ENCODE results near the gene BABAM2. TPM values are rescaled to one million over a fixed set of nuclear protein-coding genes. Genes with fewer than 3 reads are reported as not detected.

The BABAM2 gene
- total RNA-seq, 1 donor from 2014 or later, result 28.5 TPM

- DNase-seq (ENCODE audit: low read depth) (peak; percentile 69), FAIRE-seq (no peak)
- H3K27ac Mint-ChIP-seq (ENCODE audit: unreplicated experiment), result peak overlapping the region; percentile 90
- no peaks in the 10 kb centered on the region for H3K9me3 Mint-ChIP-seq (ENCODE audit: unreplicated experiment)
- no peaks in the 10 kb centered on the region for H3K79me2 ChIP-seq (ENCODE audit: insufficient read depth, low read length)
- no peaks in the 10 kb centered on the region for H4K20me1 ChIP-seq (ENCODE audit: insufficient read depth, low read length)
- peak overlapping the region; percentile 20 for H3K27ac ChIP-seq (ENCODE audit: low read depth, low read length)
- no peak overlapping the region for H3K4me3 Mint-ChIP-seq (ENCODE audit: unreplicated experiment)
- H3K9ac ChIP-seq (ENCODE audit: low read length), result no peak overlapping the region
- H3K4me1 ChIP-seq (ENCODE audit: insufficient read depth, low read length), result peaks cover 23% of the 10 kb centered on the region
- peaks cover 45% of the 10 kb centered on the region for H3K4me1 Mint-ChIP-seq (ENCODE audit: low read depth, unreplicated experiment)
- H3K27me3 ChIP-seq (ENCODE audit: insufficient read depth, low read length), result no peaks in the 10 kb centered on the region
- H3K4me2 ChIP-seq (ENCODE audit: low read length), result peak overlapping the region; percentile 46
- H2AFZ ChIP-seq (ENCODE audit: low read depth, low read length), result no peak overlapping the region
- no peaks in the 10 kb centered on the region for H3K9me3 ChIP-seq (ENCODE audit: insufficient read depth, low read depth, low read length)
- H3K4me3 ChIP-seq (ENCODE audit: insufficient read depth, low read depth, low read length), result no peak overlapping the region
- no peaks in the 10 kb centered on the region for H3K36me3 ChIP-seq (ENCODE audit: insufficient read depth, low read length)
- no peaks in the 10 kb centered on the region for H3K36me3 Mint-ChIP-seq (ENCODE audit: low read depth, unreplicated experiment)
- TF ChIP-seq EZH2 (IDR thresholded peaks at IDR 0.05; ENCODE audit: insufficient read depth, low read length) (no peak), CTCF (IDR thresholded peaks at IDR 0.05; ENCODE audit: insufficient read depth, low read depth, low read length) (no peak)
- no peaks in the 10 kb centered on the region for H3K27me3 Mint-ChIP-seq (ENCODE audit: low read depth, unreplicated experiment)
These were observed 378.7 kb downstream of the BABAM2 start for GRCh38 chr2:28269019-28269784.

- Mint-ChIP-seq H3K4me1 (ENCODE audit: low read depth, unreplicated experiment) (peaks cover 56% of the 10 kb centered on the region), H3K27ac (ENCODE audit: unreplicated experiment) (no peak overlapping the region), H3K9me3 (ENCODE audit: unreplicated experiment) (no peaks in the 10 kb centered on the region), H3K36me3 (ENCODE audit: low read depth, unreplicated experiment) (no peaks in the 10 kb centered on the region), H3K4me3 (ENCODE audit: unreplicated experiment) (no peak overlapping the region), H3K27me3 (ENCODE audit: low read depth, unreplicated experiment) (no peaks in the 10 kb centered on the region)
- Histone ChIP-seq H2AFZ (ENCODE audit: low read depth, low read length) (no peak overlapping the region), H3K27me3 (ENCODE audit: insufficient read depth, low read length) (no peaks in the 10 kb centered on the region), H3K4me1 (ENCODE audit: insufficient read depth, low read length) (peaks cover 37% of the 10 kb centered on the region), H3K4me2 (ENCODE audit: low read length) (no peak overlapping the region), H3K9ac (ENCODE audit: low read length) (no peak overlapping the region), H3K4me3 (ENCODE audit: insufficient read depth, low read depth, low read length) (no peak overlapping the region), H3K27ac (ENCODE audit: low read depth, low read length) (no peak overlapping the region), H3K79me2 (ENCODE audit: insufficient read depth, low read length) (no peaks in the 10 kb centered on the region), H3K9me3 (ENCODE audit: insufficient read depth, low read depth, low read length) (no peaks in the 10 kb centered on the region), H4K20me1 (ENCODE audit: insufficient read depth, low read length) (no peaks in the 10 kb centered on the region), H3K36me3 (ENCODE audit: insufficient read depth, low read length) (no peaks in the 10 kb centered on the region)
- TF ChIP-seq EZH2 (IDR thresholded peaks at IDR 0.05; ENCODE audit: insufficient read depth, low read length), result no peak
- TF ChIP-seq CTCF (IDR thresholded peaks at IDR 0.05; ENCODE audit: insufficient read depth, low read depth, low read length), result no peak
- no peak for FAIRE-seq
- DNase-seq (ENCODE audit: low read depth), result no peak
These were observed 380.1 kb downstream of the BABAM2 start for GRCh38 chr2:28270456-28271152.
